T-cell (primary cell): ENCODE data around the gene RIC8B. TPM values are rescaled to one million over a fixed set of nuclear protein-coding genes. Genes with fewer than 3 reads are reported as not detected.
"Not testable (repeated sequence)": the region's sequence is repeated elsewhere in the genome, so short reads cannot be mapped to it uniquely, and the experiment has no call there.

Source experiments
- ATAC-seq, 4 experiments: fragments of 200-7000 bp in 3 of 4; fragments of 150-1000 bp in 1 of 4; cut with Tn5 transposase; replicated peaks in 1 of 4; 1 replicate in 3 of 4; 2 replicates in 1 of 4; pipeline ENCODE4 v1.10.0; 2021; ENCODE audit warnings: moderate library complexity in 3 of 4, mild to moderate bottlenecking in 2 of 4, moderate number of reproducible peaks in 1 of 4
- CTCF ChIA-PET, 2 donors: fragments of 300-600 bp; sonication (Branson Sonifier 250); formaldehyde crosslinking; loops; one replicate each; lab custom pipeline; 2022; ENCODE audit warnings: antibody characterized with exemption in 2 of 2; lab: Charles Lee
- POLR2A ChIA-PET, 2 donors: fragments of 300-600 bp; sonication (Branson Sonifier 250); formaldehyde crosslinking; loops; one replicate each; lab custom pipeline; 2022; ENCODE audit warnings: antibody characterized with exemption in 2 of 2; lab: Charles Lee
- DNase-seq, 35 experiments: peaks; one replicate each; pipeline versions ENCODE4 v3.0.0 to v3.0.0-alpha.2; 2013 to 2023
- H3K27ac ChIP-seq: one replicate; pipeline ENCODE4 v1.5.1; 2013; ENCODE audit warnings: low read length
- H3K27me3 ChIP-seq, 2 experiments: replicated peaks in 1 of 2; 1 replicate in 1 of 2; 2 replicates in 1 of 2; pipeline versions ENCODE4 v1.6.1 to v1.7.0; 2013; ENCODE audit warnings: low read length in 1 of 2, mixed read lengths in 1 of 2; ENCODE audit not compliant: control insufficient read depth in 2 of 2, insufficient read depth in 2 of 2; ENCODE audit errors: extremely low read depth in 1 of 2
- H3K36me3 ChIP-seq, 2 donors: 1 replicate in 1 of 2; 2 replicates in 1 of 2; pipeline versions ENCODE4 v1.6.1 to v1.7.0; 2013; ENCODE audit warnings: low read length in 1 of 2; ENCODE audit not compliant: control insufficient read depth in 2 of 2, insufficient read depth in 1 of 2; ENCODE audit errors: extremely low read depth in 1 of 2
- H3K4me1 ChIP-seq, 2 experiments: 1 replicate in 1 of 2; 2 replicates in 1 of 2; pipeline versions ENCODE4 v1.6.1 to v1.7.0; 2013; ENCODE audit warnings: low read length in 2 of 2, mixed read lengths in 1 of 2; ENCODE audit not compliant: insufficient read depth in 2 of 2, control insufficient read depth in 1 of 2; ENCODE audit errors: extremely low read depth in 1 of 2
- H3K4me3 ChIP-seq, 2 donors: 1 replicate in 1 of 2; 2 replicates in 1 of 2; pipeline versions ENCODE4 v1.5.1 to v1.7.0; 2013; ENCODE audit warnings: mild to moderate bottlenecking in 2 of 2, low read length in 1 of 2, moderate library complexity in 1 of 2; ENCODE audit not compliant: control insufficient read depth in 1 of 2; ENCODE audit errors: extremely low read depth in 1 of 2
- H3K9me3 ChIP-seq: 2 replicates; pipeline ENCODE4 v1.7.0; 2013
- H3K27ac Mint-ChIP-seq, 2 donors: one replicate each; pipeline ENCODE4 v1.8.0; 2020 to 2021; ENCODE audit warnings: mild to moderate bottlenecking in 2 of 2, mixed read lengths in 2 of 2
- H3K27me3 Mint-ChIP-seq, 2 donors: one replicate each; pipeline ENCODE4 v1.8.0; 2021 to 2022; ENCODE audit warnings: mixed read lengths in 2 of 2
- H3K36me3 Mint-ChIP-seq: one replicate; pipeline ENCODE4 v1.8.0; 2021; ENCODE audit warnings: mixed read lengths
- H3K4me1 Mint-ChIP-seq, 3 donors: one replicate each; pipeline ENCODE4 v1.8.0; 2020 to 2022; ENCODE audit warnings: mixed read lengths in 3 of 3, mild to moderate bottlenecking in 1 of 3
- H3K4me3 Mint-ChIP-seq, 3 donors: one replicate each; pipeline ENCODE4 v1.8.0; 2020 to 2022; ENCODE audit warnings: mild to moderate bottlenecking in 3 of 3, mixed read lengths in 3 of 3, moderate library complexity in 3 of 3
- H3K9me3 Mint-ChIP-seq, 3 donors: one replicate each; pipeline ENCODE4 v1.8.0; 2020 to 2022; ENCODE audit warnings: mixed read lengths in 3 of 3
- WGBS: methylation state at CpG from one replicate; pipeline ENCODE4 v1.1.5; 2013; ENCODE audit warnings: missing lambda C conversion rate; ENCODE audit not compliant: insufficient coverage; 5-methylcytosine and 5-hydroxymethylcytosine counted together
- total RNA-seq, 35 experiments: library from RNA in 6 of 35; stranded (reverse) in 6 of 35; fragments of 120-200 nt in 1 of 35; gene quantifications; one replicate each; pipeline versions ENCODE4 v1.2.1 to v1.2.4 and lab custom pipeline; 2013 to 2026

RIC8B gene
- total RNA-seq (10 to 100 TPM; 12.9 to 16.7 (median 13.9) TPM), total RNA-seq (lab: John Stamatoyannopoulos, UW) (8.6 to 33.7 (median 21.9) reads per million in 29 experiments)
- total RNA-seq (2013), result 18.0 TPM

GRCh38 chr12:106774005-106774807, at the start of gene RIC8B:
TSS of gene RIC8B (plus strand) at chr12:106774682. CDS start at chr12:106774746, 64 bp downstream.
- Mint-ChIP-seq H3K36me3 (peaks cover 4% of the 10 kb centered on the region), H3K4me3 (peak within 1 kb of the TSS; percentile 88 to 99 (median 92)), H3K27me3 (no peaks in the 10 kb centered on the region), H3K27ac (peak within 1 kb of the TSS; percentile 80 to 91), H3K9me3 (no peaks in the 10 kb centered on the region), H3K4me1 (peaks cover 36 to 40% (median 37%) of the 10 kb centered on the region in 3 donors)
- ChIA-PET CTCF (interaction anchor here in 1 of 2 donors (0.9 kb wide), 1 partner anchor 429 kb away, joined by 3 read pairs; no protein-coding TSS in a partner anchor), POLR2A (no interaction called here)
- Histone ChIP-seq H3K27me3 (no peaks in the 10 kb centered on the region), H3K36me3 (no peaks in the 10 kb centered on the region), H3K4me3 (peak within 1 kb of the TSS; percentile 81 to 91), H3K9me3 (no peaks in the 10 kb centered on the region), H3K4me1 (peaks cover 7 to 17% of the 10 kb centered on the region in 2 experiments), H3K27ac (peak within 1 kb of the TSS; percentile 78)
- WGBS, result under 1% methylated on average over 63 of the region's 66 CpGs
- peak; percentile 86 to 92 (median 90) for ATAC-seq
- peak; percentile 29 to 85 (median 62) for DNase-seq

GRCh38 chr12:106724934-106725333, 49.5 kb upstream of the RIC8B start:
- WGBS, result 68% methylated on average over 2 of the region's 6 CpGs
- Mint-ChIP-seq H3K27me3 (peaks cover 0 to 2% of the 10 kb centered on the region in 2 donors), H3K4me1 (peaks cover 0 to 11% (median 2%) of the 10 kb centered on the region in 3 donors), H3K4me3 (no peak overlapping the region), H3K36me3 (no peaks in the 10 kb centered on the region), H3K27ac (no peak overlapping the region), H3K9me3 (no peaks in the 10 kb centered on the region)
- Histone ChIP-seq H3K27ac (no peak overlapping the region), H3K4me3 (no peak overlapping the region), H3K36me3 (no peaks in the 10 kb centered on the region), H3K9me3 (no peaks in the 10 kb centered on the region), H3K27me3 (no peaks in the 10 kb centered on the region), H3K4me1 (no peaks in the 10 kb centered on the region)
- ChIA-PET POLR2A (no interaction called here), CTCF (interaction anchor here in 1 of 2 donors (1.6 kb wide), 1 partner anchor 117 kb away, joined by 3 read pairs; no protein-coding TSS in a partner anchor)
- DNase-seq (no peak), ATAC-seq (no peak)

- no CpG with 5 or more reads among the region's 5 CpGs for WGBS
- H3K4me3 ChIP-seq, H3K27ac Mint-ChIP-seq, H3K36me3 Mint-ChIP-seq, H3K9me3 Mint-ChIP-seq, H3K27me3 ChIP-seq, H3K4me1 ChIP-seq, CTCF ChIA-PET, DNase-seq, H3K36me3 ChIP-seq, H3K9me3 ChIP-seq, ATAC-seq, POLR2A ChIA-PET, H3K27me3 Mint-ChIP-seq, H3K27ac ChIP-seq, H3K4me3 Mint-ChIP-seq: not testable (repeated sequence)
- H3K4me1 Mint-ChIP-seq, result peaks cover 0 to 11% (median 2%) of the 10 kb centered on the region in 3 donors
Measured at GRCh38 chr12:106726603-106727202, 47.8 kb upstream of the RIC8B start.

GRCh38 chr12:106729611-106730010, 44.9 kb upstream of the RIC8B start:
- CTCF ChIA-PET, result no interaction called here
- POLR2A ChIA-PET, result no interaction called here

GRCh38 chr12:106732890-106733289, 41.6 kb upstream of the RIC8B start:
- Mint-ChIP-seq H3K4me1 (peaks cover 5 to 12% (median 7%) of the 10 kb centered on the region in 3 donors), H3K36me3 (peaks cover 4% of the 10 kb centered on the region), H3K27me3 (peaks cover 0 to 4% of the 10 kb centered on the region in 2 donors), H3K9me3 (peaks cover 0 to 3% (median 0%) of the 10 kb centered on the region in 3 donors), H3K27ac (no peak overlapping the region), H3K4me3 (no peak overlapping the region)
- Histone ChIP-seq H3K36me3 (no peaks in the 10 kb centered on the region), H3K9me3 (no peaks in the 10 kb centered on the region), H3K27me3 (no peaks in the 10 kb centered on the region), H3K27ac (no peak overlapping the region), H3K4me1 (no peaks in the 10 kb centered on the region), H3K4me3 (no peak overlapping the region)
- ATAC-seq, result no peak
- CTCF ChIA-PET, result no interaction called here
- POLR2A ChIA-PET, result no interaction called here
- no peak for DNase-seq
- 93% methylated on average over 2 of the region's 5 CpGs for WGBS

More at GRCh38 chr12:106729611-106730010, 44.9 kb upstream of the RIC8B start:
- Histone ChIP-seq H3K27ac (no peak overlapping the region), H3K27me3 (no peaks in the 10 kb centered on the region), H3K36me3 (no peaks in the 10 kb centered on the region), H3K4me1 (no peaks in the 10 kb centered on the region), H3K9me3 (no peaks in the 10 kb centered on the region), H3K4me3 (no peak overlapping the region)
- peaks cover 2 to 4% of the 10 kb centered on the region in 2 donors for H3K27me3 Mint-ChIP-seq
- peaks cover 4% of the 10 kb centered on the region for H3K36me3 Mint-ChIP-seq
- DNase-seq (no peak), ATAC-seq (no peak)
- peaks cover 0 to 3% (median 0%) of the 10 kb centered on the region in 3 donors for H3K9me3 Mint-ChIP-seq
- no peak overlapping the region for H3K27ac Mint-ChIP-seq
- H3K4me1 Mint-ChIP-seq, result no peaks in the 10 kb centered on the region
- WGBS, result no CpG with 5 or more reads among the region's 1 CpG
- H3K4me3 Mint-ChIP-seq, result no peak overlapping the region

- ATAC-seq (no peak), DNase-seq (no peak)
- H3K27ac Mint-ChIP-seq, result no peak overlapping the region
- ChIA-PET POLR2A (no interaction called here), CTCF (no interaction called here)
- peaks cover 4% of the 10 kb centered on the region for H3K36me3 Mint-ChIP-seq
- 80% methylated on average over 2 of the region's 4 CpGs for WGBS
- Histone ChIP-seq H3K27me3 (no peaks in the 10 kb centered on the region), H3K9me3 (no peaks in the 10 kb centered on the region), H3K4me1 (no peaks in the 10 kb centered on the region), H3K27ac (no peak overlapping the region), H3K4me3 (no peak overlapping the region), H3K36me3 (no peaks in the 10 kb centered on the region)
- peaks cover 5 to 12% (median 7%) of the 10 kb centered on the region in 3 donors for H3K4me1 Mint-ChIP-seq
- peaks cover 0 to 4% of the 10 kb centered on the region in 2 donors for H3K27me3 Mint-ChIP-seq
- H3K9me3 Mint-ChIP-seq, result peaks cover 0 to 3% (median 0%) of the 10 kb centered on the region in 3 donors
- H3K4me3 Mint-ChIP-seq, result no peak overlapping the region
Measured at GRCh38 chr12:106733660-106734059, 40.8 kb upstream of the RIC8B start.
